IPS-NIHi11 (cell line): ENCODE results near the gene MARS1.

ENCODE experiments used
- DNase-seq: peaks from one replicate; pipeline ENCODE4 v3.0.0; 2012; ENCODE audit warnings: mixed read lengths, low spot score

Gene MARS1

DNA sequence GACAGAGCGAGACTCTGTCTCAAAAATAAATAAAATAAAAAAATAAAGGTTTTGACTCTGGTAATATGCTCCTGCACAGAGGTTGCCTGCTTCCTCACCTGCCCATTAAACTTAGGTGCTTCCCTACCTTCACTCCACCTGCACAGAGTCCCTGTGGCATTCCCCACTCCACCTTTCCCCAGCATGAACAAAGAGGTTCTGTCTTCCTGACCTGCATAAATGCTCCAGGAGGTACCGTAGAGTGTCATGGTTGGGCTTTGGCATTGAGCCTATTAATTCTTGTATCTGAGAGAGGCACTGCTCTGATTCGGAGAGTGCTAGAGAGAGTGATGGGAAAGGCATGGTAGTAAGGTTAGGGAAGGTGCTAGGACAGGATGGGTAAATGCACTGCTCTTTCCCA, 14.5 kb upstream of the MARS1 start:
- DNase-seq, result no peak

DNA sequence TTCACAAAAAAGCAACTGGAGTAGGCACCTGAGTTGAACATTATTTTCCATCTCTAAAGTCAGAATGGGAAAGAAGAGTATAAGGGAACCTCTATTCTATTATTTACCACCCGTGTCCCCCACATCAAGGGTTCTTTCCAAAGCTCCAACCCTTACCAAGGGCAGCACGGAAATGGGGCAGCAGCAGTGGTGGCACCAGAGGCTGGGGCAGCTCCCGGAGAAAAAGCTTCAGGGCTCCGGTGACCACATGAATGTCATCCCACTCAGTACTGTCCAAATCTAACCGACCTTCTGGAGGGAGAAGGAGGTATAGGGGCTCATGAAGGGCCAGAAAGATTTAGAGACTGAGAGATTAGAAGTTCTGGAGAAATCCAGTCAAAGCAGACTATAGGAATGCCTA, 14.0 kb upstream of the MARS1 start:
- DNase-seq, result no peak

- DNase-seq, result no peak
Measured at GRCh38 chr12:57474430-57474829, 13.4 kb upstream of the MARS1 start.

GRCh38 chr12:57474862-57475261, 13.0 kb upstream of the MARS1 start:
- DNase-seq, result no peak

- peak; percentile 72 for DNase-seq
Measured at GRCh38 chr12:57475271-57476161, 12.4 kb upstream of the MARS1 start.

GRCh38 chr12:57476162-57476992, 11.5 kb upstream of the MARS1 start:
- peak; percentile 72 for DNase-seq

- no peak for DNase-seq
Measured at GRCh38 chr12:57476993-57477709, 10.7 kb upstream of the MARS1 start.

DNA sequence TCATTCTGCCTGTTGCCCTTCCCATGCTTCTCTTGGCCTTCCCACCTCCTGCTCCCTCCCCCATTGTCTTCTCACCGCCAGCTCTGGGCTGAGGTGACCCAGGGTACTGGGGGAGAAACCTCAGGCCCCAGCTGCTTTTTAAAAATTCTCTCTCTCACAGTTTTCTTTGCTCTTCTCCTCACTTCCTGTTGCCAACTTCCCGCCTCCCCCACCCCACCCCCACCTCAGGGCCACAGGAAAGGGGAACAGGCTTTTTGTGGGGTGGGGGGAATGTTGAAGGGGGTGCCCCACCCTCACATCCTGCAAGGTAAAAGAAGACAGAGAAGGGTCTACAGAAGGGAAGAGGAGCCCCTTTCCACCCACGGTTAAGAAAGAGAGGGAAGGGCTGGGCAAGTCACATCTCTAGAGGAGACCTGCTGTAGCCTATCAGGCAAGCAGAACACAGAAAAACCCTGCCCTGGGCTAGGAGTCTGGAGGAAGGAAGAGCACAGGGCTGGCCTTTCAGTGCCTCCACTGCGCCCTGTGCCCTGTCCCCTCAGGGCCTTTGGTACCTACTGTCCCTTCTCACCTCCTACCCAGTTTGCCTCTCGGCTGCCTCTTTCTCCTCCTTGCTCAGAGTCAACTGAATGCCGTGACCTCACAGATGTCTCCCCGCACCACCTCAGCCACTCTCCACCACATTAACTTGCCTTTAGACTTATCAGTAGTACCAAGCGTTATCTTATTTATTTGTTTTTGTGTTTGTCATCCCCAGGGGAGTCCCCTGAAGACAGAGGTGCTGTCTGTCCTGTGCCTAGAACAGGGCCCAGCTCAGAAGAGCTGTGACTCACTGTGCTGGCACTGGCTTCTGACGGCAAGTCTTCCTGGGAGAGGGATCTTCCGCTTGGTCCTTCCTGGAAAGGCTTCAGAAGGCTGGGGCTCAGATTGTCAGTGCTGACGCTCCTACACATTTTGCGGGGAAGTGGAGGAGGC, 9.9 kb upstream of the MARS1 start:
- no peak for DNase-seq

DNA sequence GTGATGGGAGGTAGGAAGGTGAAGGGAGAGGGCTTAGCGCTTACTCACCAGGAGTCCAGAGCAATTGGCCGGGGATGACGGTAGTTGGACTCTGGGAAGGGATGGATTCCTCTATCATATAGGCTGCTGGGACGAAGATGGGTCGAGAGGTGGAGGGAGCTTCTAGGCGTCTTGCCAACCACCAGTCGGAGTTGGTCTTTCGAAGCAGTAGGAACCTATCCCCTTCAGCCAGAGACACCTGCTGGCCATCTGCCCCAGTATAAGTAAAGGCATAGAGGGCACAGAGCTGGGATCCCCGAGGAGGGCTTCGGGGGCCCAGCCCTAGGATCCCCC, 8.9 kb upstream of the MARS1 start:
- DNase-seq, result no peak

DNA sequence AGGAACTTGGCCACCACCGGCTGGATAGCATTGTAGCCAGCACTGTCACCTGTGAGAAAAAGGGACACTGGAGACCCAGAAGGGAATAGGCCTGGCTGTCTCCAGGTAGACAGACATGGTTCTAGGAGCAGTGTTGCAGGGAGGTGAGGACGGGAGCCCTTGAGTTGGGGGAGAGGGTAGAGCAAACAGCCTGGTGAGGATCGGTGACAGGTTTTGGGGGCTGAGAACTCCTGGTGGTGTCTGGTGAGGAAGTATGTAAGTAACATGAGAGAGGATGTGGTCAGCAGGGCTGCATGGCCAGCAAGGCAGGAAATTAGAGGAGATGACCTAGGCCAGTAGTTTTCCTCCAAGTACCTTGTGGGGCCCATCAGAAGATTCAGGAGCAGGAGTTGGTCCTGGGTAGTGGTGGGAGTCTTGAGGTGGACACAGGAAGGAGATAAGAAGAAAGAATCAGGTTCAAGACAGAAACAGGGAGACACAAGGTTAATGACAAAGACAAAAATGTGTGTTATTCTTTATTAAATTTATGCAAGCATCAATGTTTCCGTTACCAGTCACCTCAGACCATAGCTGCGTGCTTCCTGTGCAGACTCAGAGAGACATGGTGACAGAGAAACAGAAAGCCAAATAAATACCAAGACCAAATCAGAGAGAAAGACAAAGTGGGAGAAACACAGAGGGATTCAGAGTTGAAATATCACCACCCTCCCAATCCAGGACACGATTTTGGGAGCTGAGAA, 8.3 kb upstream of the MARS1 start, which contains the start of gene ARHGAP9:
TSS of gene ARHGAP9 (minus strand) at position 491 of the 740 bp plus-strand sequence. CDS start at position 31, 460 bp downstream.
- DNase-seq, result no peak

DNA sequence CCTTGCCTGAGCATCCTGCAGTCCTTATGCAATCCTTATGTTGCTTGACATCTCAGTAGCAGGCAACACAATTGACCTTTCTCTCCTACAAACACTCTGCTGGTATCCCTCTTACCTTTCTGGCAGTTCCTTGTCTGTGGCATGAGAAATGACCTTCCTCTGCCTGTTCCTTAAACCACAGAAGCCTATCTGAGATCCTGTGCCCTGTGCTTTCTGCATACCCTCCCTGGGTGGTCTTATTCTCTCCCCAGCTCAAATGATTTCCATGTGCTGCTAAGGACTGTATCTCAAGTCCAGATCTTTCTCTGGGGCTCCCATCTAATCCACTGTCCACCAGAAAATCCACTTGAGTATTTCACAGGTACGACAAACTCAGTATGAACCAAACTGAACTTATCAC, 6.2 kb upstream of the MARS1 start:
- DNase-seq, result no peak

DNA sequence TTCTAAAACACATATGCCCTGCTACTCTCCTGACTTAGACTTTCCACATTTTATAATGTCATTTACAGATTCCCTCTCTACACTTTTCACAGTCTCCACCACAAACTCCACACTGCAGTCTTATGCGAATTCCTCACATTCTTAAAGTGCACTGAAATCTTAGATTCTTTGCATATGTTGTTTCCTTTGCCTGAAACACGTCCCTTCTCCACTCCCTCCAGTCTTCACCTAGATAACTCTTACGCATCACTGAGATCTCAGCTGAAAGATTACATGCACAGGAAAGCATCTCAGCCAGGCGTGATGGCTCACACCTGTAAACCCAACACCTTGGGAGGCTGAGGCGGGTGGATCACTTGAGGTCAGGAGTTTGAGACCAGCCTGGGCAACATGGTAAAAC, 4.4 kb upstream of the MARS1 start:
- no peak for DNase-seq

- no peak for DNase-seq
Measured at GRCh38 chr12:57485695-57486094, 2.2 kb upstream of the MARS1 start.

GRCh38 chr12:57487055-57487596, 742 bp upstream of the MARS1 start:
- no peak for DNase-seq

- peak; percentile 2 for DNase-seq
Measured at GRCh38 chr12:57488402-57489156, 711 bp downstream of the MARS1 start.

DNA sequence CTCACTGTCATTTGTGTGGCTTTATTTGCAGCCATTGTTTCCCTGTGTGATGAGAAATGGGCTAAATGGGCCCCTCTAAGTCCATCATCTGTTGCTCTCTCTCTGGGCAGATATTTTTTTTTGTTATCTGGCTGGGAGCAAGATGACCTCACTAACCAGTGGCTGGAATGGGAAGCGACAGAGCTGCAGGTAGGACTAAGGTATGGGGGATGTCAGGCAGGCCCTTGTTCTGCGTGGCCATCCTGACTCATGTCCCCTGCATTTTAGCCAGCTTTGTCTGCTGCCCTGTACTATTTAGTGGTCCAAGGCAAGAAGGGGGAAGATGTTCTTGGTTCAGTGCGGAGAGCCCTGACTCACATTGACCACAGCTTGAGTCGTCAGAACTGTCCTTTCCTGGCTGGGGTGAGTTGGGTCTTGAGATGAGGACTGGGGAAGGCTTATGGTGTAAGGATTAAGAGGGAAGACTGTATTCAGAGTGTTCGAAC, 1.3 kb downstream of the MARS1 start:
- DNase-seq, result peak; percentile 2

DNA sequence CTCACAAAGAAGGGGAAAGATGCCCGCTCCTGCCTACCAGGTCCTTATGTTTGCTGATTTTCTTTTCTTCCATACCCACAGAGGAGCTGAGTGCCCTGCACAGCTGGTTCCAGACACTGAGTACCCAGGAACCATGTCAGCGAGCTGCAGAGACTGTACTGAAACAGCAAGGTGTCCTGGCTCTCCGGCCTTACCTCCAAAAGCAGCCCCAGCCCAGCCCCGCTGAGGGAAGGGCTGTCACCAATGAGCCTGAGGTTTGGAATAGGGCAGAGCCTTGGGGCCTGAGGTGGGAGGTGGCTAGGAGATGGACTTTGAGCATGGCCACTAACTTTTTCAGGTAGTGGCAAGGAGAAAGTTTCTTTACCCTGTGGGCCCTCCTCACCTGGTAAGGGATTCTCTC, 2.3 kb downstream of the MARS1 start:
- no peak for DNase-seq

GRCh38 chr12:57491393-57492280, 3.8 kb downstream of the MARS1 start:
- DNase-seq, result no peak
